NCI-H510A treated with DMSO at 0.1 percent for 48 hours (cell line): ENCODE data around the gene EIF4EBP2.

Experiments
- DNase-seq: peaks from one replicate; lab custom pipeline; 2025; lab: John Stamatoyannopoulos, UW

Gene EIF4EBP2

GRCh38 chr10:70404036-70404786 is at the start of gene EIF4EBP2:
TSS of gene EIF4EBP2 (plus strand) at chr10:70404145. CDS start at chr10:70404402, 257 bp downstream.
- peak; percentile 92 for DNase-seq

- no peak for DNase-seq
Measured at GRCh38 chr10:70354556-70354955, 49.4 kb upstream of the EIF4EBP2 start.

- DNase-seq = peak; percentile 16
Measured at GRCh38 chr10:70355051-70356021, 48.6 kb upstream of the EIF4EBP2 start.

GRCh38 chr10:70357565-70357964 is 46.4 kb upstream of the EIF4EBP2 start:
- no peak for DNase-seq

GRCh38 chr10:70358446-70358845 is 45.5 kb upstream of the EIF4EBP2 start:
- DNase-seq = peak; percentile 83

- peak; percentile 61 for DNase-seq
Measured at GRCh38 chr10:70359017-70359550, 44.9 kb upstream of the EIF4EBP2 start.

GRCh38 chr10:70360215-70360614 is 43.7 kb upstream of the EIF4EBP2 start:
- DNase-seq = no peak

GRCh38 chr10:70362328-70362727 is 41.6 kb upstream of the EIF4EBP2 start:
- DNase-seq = no peak

GRCh38 chr10:70363292-70363691 is 40.7 kb upstream of the EIF4EBP2 start:
- no peak for DNase-seq

- DNase-seq = peak; percentile 96
Measured at GRCh38 chr10:70363971-70364771, 39.8 kb upstream of the EIF4EBP2 start.

- no peak for DNase-seq
Measured at GRCh38 chr10:70364772-70365091, 39.2 kb upstream of the EIF4EBP2 start.

GRCh38 chr10:70367195-70367796 is 36.6 kb upstream of the EIF4EBP2 start:
- no peak for DNase-seq

- no peak for DNase-seq
Measured at GRCh38 chr10:70368774-70369482, 35.0 kb upstream of the EIF4EBP2 start.

- DNase-seq = no peak
Measured at GRCh38 chr10:70369498-70370018, 34.4 kb upstream of the EIF4EBP2 start.

- no peak for DNase-seq
Measured at GRCh38 chr10:70370766-70371165, 33.2 kb upstream of the EIF4EBP2 start.

- DNase-seq = no peak
Measured at GRCh38 chr10:70371846-70372245, 32.1 kb upstream of the EIF4EBP2 start.

- DNase-seq = no peak
Measured at GRCh38 chr10:70374775-70375614, 28.9 kb upstream of the EIF4EBP2 start.

GRCh38 chr10:70376436-70377378 is 27.2 kb upstream of the EIF4EBP2 start:
- no peak for DNase-seq
